HTERT RPE-1 (cell line): ENCODE data around the gene DRD4.

ENCODE experiments used
- in situ Hi-C: fragments of 300-500 bp; cut with MboI; formaldehyde crosslinking; loops from 4 replicates; pipeline ENCODE4 v1.14.3; 2020; ENCODE audit warnings: low sequenced_read_pairs

Gene DRD4

DNA sequence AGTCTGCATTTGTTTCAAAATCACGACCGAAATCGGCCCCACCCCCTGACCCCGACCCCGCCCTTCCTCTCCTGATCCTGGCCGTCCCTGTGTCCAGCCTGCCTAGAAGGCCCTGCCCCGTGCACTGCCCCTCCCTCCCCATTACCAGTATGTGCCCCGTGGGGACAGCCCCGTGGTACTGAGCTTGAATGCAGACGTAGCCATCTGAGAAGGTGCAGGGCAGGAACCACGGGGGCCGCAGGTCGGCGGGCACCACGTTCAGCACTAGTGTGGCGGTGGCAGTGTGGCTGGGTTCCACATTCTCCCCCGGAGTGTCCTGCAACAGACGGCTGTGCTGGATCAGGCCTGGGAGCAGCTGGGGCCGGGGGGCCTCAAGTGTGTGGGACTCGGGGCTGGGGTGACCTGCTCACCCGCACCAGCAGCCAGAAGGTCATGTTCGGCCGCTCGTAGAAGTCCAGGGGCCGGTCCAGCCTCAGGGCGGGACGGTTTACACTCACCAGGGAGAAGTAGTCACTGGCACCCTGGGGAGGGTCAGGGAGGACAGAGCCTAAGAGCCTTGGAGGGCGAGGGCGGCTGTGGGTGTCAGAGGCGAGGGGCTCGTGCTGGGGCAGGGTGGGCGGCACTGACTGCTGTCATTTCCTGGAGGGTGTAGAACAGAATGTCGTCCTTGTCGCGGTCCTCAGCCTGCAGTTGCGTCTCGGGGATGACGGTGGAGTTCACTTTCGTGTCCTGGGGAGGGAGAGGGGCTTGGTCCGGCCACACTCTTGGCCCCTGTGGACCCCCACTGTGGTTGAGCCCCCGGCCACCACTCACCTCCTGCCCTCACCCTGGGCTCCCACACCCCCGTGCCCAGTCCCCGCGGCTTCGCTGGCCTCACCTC, 15.9 kb upstream of the DRD4 start:
- in situ Hi-C loops = no loop called here

DNA sequence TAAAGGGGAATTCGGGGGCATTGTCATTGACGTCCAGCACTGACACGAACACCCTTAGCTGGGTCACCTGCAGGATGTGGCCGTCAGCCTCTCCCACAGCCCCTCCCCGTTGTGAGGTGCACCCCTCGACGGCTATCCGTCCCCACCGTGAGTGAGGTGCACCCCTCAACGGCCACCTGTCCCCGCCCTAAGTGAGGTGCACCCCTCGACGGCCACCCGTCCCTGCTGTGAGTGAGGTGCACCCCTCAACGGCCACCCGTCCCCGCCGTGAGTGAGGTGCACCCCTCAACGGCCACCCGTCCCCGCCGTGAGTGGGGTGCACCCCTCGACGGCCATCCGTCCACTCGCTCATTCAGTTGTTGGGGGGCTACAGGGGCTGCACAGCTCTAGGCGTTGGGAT, 15.2 kb upstream of the DRD4 start:
- in situ Hi-C loops = no loop called here

DNA sequence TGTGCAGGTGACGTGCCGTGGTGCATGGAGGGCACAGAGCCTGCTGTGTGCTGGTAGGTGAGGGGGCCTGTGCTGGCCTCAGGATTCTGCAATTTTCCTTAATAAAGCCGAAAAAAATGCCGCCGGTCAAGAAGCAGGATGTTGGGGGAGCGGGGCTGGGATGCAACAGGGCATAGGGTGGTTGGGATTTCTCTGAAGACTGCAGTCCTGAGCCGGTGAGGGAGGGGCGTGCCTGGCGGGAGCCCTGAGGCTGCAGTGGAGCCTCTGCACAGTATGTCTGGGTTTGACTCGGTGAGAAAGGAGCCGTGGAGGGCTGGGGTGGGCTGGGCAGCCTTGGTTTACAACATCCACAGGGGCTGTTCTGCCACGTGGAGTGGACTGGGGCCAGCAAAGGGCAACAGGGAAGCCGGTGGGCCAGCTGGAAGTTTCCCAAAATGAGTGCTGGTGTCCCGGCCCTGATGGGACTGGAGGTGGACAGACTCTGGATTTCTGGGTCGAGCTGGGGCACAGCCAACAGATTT, 13.7 kb upstream of the DRD4 start:
- in situ Hi-C loops = no loop called here

DNA sequence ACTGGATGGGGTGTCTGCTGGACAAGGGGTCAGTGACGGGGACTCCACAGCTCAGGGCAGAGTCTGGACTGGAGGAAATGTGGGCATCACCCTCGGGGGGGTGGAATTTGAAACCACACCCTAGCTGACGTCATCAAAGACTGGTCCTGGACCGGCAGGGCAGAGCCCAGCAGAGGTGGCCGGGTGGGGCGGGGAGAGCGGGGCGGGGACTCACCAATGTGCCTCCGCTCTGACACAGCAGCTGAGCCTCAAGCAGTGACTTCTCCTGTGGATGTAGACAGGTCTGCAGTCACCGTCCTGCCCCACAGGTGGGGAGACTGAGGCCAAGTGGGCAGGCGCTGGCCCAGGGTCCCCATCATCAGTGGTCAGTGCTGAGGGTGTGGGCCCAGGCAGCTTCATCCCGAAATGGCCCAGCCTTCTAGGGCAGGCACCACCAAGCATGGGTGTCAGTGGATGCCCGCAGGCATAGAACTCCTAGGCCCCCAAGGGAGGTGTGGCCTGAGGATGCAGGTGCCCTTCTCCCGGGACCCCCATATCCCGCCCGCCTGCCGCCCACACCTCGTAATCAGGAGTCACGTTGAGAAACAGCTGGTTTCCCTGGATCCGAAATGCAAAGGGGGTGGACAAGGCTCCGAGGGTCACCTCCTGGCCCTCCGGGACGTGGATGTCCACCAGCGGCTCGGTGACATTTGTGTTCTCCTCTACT, 12.9 kb upstream of the DRD4 start:
- in situ Hi-C loops = no loop called here

DNA sequence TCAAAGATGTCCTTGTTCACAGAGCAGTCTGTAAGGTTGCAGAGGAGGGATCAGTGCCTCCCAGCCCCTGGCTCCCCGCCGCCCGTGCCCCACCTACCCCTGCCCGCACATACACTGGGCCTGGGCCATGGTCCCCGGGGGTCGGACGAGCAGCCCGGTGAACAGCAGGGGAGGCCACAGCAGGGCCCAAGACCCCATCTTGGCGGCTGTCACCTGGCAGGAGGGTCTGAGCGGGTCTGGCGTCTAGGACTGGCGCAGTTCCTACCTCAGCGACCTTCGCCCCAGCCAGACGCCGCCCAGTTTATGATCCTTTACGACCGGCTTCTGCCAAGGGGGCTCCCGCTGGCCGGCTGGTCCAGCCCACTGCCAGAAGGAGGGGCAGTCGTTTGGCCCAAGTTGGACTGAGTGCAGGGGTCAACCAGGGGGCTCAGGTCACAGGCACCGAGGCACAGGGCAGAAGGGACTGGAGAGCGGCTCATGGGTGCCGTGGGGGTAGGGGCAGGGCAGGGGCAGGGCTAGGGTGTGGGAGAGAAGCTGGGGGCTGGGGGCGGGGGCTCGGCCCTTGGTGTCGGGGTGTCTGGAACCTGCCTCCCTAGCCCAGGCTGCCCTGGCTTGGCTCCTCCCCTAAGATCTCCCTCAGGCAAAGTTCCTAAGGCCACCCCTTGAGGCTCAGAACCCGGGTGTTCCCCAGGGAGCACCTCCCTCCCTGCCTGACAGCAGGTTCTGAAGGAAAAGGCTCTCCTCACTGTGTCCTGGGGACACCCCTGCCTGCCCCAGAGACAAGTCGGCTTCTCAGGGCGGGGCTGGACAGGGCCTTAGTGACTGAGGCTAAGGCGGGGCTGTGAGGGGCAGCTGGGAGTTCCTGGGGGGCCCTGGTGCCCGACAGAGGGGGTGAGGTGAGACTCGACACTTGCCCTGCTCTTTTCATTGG, 12.1 kb upstream of the DRD4 start, which contains the start of gene CDHR5:
CDHR5 (minus strand) TSS at position 251 of the 931 bp plus-strand sequence; CDS start at position 198, 53 bp downstream.
- in situ Hi-C loops = no loop called here

DNA sequence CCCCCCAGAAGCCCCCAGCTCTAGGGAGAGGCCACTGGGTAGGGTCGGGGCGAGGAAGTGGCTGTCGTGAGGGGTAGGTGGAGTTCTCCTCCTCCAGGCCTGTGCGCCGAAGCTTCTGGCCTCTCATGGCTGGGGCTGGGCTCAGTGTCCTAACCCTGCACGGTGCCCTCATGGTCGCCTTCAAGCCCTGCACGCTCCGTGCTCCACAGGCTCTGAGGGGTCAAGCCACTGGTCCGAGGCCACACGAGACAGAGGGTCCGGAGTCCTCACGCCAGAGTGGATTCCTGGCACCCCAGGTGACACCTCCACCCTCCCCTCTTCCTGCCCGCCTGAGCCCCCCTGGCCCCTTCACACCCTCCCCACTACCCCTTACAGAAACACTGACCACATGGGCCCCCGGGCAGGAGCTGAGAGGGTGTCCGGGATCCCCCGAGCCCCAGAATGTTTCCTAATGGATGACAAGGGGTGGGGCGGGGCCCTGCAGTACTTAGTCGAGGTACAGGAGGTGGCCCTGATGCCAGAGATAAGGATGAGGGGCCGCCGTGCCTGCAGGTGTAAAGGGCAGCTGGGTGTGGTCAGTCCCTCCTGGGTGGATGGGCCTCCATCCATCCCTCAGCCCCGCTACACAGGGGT, 11.3 kb upstream of the DRD4 start:
- in situ Hi-C loops = no loop called here

DNA sequence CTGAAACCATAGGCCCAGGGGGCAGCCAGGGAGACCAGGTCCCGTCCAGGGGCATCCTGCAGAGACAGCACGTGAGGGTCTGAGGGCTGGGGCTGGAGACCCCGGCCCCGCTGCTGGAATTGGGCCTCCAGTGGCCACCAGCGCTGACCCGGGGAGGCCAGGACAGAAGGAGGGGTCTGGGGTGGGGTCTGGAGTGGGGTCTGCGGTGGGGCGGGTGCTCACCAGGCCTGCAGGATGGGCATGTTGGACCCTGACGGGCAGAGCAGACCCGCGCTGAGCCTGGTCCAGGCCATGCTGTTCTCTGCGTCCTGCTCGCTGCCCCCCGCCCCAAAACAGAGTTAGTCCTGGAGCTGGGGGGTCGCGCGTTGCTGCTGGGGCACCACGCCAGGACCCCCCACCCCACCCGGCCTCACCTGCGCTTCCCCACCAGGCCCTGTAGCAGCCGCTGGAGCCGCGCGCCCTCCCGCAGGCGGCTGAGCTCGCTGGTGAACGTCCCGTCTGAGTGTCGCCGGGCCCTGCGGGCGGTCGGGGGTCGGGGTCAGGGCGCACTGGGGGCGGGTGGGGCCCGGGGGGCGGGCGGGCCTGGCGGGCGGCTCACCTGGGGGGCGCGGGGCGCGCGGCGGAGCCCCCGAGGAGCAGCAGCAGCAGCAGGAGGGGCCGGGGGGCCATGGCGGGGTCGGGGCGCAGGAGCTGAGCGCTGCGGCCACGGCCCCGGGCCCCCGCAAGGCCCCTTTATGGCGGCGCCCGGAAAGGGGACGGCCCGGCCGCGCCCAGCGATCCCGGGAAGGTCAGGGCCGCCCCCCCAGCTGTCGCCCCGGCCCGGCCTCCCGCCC, 10.4 kb upstream of the DRD4 start, which contains the start of gene SCT:
SCT (minus strand) TSS at position 707 of the 833 bp plus-strand sequence; CDS start at position 669, 38 bp downstream.
- in situ Hi-C loops = no loop called here

DNA sequence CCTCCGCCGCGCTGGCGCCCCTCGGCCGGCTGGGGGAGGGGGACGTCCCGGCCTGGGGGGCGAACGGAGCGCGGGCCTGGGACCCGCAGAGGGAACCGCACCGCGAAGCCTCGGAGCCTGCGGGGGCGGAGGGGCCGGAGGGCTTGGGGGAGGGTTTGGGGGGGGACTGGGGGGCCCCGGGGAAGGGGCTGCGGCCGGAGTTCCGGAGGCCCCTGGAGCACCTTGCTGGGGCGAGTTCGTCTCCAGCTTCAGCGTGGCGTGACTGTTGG, 9.8 kb upstream of the DRD4 start:
- in situ Hi-C loops = no loop called here

DNA sequence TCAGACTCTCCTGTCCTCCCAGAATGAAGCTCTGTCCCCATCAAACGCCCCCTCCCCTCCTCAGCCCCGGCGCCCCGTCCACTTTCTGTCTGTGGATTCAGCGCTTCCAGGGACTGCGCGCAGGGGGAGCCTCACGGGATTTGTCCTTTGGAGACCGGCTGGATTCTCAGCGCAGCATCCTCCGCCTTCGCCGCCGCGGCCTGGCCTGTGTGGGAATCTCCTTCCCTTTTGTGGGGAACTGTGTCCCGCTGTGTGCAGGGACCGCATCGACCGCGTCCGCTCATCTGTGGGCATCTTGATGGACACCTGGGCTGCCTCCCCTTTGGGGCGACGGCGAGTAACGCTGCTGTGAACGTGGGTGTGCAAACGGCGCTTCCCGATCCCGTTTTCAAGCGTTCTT, 9.0 kb upstream of the DRD4 start:
- in situ Hi-C loops = no loop called here

DNA sequence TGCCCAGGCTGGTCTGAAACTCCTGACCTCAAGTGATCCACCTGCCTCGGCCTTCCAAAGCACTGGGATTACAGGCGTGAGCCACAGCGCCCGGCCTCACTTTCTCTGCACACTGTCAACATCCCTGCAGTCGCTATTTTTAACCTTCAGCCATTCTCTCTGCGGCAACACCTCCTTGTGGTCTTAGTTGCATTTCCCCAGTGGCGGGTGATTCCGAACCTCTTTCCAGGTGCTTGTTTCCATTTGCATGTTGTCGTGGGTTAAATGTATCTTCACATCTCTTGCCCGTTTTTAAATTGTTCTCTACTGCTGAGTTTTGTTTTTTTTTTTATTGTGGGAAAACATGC, 7.9 kb upstream of the DRD4 start:
- in situ Hi-C loops = no loop called here

DNA sequence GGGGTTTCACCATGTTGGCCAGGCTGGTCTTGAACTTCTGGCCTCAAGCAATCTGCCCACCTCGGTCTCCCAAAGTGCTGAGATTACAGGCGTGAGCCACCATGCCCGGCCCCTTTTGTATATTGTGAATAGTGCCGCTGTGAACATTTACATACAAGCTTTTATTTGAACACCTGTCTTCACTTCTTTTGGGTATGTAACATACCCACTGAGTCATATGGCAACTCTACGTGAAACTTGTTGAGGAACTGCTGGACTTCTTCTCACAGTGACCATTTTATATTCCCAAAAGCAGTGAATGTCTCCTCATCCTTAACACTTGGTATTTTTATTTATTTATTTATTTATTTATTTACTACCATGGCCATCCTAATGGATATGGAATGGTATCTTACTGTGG, 6.2 kb upstream of the DRD4 start:
- in situ Hi-C loops = no loop called here

DNA sequence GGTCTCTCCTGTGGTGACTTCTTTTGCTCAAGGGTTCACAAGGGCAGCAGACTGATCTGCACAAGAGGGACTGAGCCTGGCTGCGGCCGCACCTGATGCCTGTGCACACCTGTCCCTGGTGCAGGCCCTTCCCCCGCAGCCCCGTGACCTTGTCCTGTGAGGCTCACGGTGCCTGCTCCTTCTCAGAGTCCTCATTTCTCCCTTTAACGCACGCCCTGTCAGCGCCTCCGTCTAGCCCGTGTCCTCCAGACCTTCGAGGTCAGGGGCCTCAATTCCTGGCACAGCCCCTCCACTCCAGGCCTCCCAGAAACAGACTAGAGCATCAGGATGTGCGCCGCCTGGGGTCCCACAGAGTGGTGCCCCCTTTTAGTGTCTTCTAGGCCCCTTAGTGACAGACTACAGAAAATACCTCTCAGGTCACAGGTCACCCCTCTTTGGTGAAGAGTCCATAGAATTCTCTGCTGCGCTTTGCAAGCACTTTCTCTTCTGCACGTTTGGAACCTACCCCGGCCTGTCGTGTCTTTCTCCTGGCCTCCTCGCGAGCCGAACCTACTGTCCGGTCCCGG, 1.0 kb upstream of the DRD4 start:
- in situ Hi-C loops = no loop called here

DNA sequence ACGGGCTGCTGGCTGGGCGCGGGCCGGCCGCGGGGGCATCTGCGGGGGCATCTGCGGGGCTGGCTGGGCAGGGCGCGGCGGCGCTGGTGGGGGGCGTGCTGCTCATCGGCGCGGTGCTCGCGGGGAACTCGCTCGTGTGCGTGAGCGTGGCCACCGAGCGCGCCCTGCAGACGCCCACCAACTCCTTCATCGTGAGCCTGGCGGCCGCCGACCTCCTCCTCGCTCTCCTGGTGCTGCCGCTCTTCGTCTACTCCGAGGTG, 194 bp downstream of the DRD4 start:
- in situ Hi-C loops = no loop called here

DNA sequence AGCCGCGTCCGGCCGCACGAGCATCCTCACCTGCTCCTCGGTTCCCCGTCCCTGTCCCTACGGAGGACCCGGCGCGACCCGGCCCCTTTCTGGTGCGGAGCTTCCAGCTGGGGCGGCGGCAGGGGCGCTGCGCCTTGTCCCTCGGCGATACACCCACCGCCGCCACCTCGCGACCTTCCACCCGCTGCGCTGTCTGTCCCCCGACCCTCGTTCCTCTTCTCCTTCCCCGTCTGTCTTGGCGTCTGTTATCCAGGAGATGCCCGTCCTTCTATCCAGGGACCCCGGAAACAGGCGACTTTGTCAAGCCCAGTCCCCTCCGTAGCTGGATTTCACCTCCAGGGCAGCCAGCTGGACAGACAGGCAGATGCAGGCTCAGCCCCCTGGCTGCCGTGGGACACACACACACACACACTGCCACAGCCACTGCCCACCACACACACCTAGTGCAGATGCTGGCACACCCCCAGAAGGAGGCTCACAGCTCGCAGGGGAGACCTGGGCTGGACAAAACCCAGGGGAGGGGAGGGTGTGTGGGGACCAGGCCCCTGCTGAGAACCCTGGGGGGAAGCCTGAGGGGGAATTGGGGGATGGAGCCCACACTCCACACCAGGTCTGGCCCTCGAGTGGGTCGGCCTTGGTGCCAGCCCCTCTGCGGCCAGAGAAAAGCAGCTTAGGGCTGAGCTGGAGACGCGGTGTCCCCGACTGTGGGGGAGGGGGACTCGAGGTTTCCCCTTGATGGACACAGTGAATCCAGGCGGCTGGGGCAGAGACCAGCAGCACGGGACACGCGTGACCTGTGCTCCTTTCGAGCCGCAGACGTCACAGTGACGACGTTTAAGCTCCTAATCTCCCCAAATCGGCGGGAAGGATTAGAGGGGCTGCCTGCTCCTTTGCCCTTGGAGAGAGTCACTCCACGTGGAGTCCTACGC, 788 bp downstream of the DRD4 start:
- in situ Hi-C loops = no loop called here

DNA sequence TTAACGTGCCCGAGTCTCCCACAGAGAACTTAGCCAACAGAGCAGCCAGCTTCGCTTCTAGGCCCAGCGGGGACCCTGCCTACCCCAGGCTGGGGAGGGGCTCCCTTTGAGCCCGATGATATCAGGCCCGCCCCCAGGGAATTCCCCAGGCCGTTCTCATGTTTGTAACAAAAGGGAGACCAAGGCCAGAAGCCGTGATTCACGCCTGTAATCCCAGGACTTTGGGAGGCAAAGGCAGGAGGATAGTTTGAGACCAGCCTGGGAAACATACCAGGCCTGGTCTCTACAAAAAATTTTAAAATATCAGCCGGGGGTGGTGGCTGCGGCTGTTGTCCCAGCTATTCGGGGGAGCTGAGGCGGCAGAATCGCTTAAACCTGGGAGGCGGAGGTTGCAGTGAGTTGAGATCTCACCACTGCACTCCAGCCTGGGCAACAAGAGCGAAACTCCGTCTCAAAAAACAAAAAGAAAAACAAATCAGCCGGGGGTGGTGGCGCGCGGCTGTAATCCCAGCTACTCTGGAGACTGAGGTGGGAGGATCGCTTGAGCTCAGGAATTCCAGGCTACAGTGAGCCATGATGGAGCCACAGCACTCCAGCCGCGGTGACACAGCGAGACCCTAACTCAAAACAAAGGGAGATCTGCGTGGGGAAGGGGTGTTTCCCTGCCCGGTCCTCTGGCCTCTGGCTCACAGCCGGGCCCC, 1.7 kb downstream of the DRD4 start:
- in situ Hi-C loops = no loop called here

DNA sequence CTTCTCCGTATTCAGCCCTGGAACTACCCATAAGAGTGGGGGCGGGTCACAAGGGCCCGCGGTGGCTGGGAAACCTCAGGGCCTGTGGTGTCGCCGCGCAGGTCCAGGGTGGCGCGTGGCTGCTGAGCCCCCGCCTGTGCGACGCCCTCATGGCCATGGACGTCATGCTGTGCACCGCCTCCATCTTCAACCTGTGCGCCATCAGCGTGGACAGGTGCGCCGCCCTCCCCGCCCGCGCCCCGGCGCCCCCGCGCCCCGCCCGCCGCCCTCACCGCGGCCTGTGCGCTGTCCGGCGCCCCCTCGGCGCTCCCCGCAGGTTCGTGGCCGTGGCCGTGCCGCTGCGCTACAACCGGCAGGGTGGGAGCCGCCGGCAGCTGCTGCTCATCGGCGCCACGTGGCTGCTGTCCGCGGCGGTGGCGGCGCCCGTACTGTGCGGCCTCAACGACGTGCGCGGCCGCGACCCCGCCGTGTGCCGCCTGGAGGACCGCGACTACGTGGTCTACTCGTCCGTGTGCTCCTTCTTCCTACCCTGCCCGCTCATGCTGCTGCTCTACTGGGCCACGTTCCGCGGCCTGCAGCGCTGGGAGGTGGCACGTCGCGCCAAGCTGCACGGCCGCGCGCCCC, 2.4 kb downstream of the DRD4 start:
- in situ Hi-C loops = no loop called here

DNA sequence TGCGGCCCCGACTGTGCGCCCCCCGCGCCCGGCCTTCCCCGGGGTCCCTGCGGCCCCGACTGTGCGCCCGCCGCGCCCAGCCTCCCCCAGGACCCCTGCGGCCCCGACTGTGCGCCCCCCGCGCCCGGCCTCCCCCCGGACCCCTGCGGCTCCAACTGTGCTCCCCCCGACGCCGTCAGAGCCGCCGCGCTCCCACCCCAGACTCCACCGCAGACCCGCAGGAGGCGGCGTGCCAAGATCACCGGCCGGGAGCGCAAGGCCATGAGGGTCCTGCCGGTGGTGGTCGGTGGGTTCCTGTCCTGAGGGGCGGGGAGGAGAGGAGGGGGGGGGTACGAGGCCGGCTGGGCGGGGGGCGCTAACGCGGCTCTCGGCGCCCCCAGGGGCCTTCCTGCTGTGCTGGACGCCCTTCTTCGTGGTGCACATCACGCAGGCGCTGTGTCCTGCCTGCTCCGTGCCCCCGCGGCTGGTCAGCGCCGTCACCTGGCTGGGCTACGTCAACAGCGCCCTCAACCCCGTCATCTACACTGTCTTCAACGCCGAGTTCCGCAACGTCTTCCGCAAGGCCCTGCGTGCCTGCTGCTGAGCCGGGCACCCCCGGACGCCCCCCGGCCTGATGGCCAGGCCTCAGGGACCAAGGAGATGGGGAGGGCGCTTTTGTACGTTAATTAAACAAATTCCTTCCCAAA, 3.1 kb downstream of the DRD4 start:
- in situ Hi-C loops = no loop called here
